Raji (cell line): ENCODE measurements around the gene ATP8A1.

Experiments used
- POLR2A ChIP-seq: IDR thresholded peaks from 2 replicates; pipeline ENCODE4 v1.6.1; 2011; ENCODE audit warnings: low read depth, low read length, control low read depth; ENCODE audit not compliant: insufficient read depth

The ATP8A1 gene

GRCh38 chr4:42371305-42372252 is 285.3 kb downstream of the ATP8A1 start:
- TF ChIP-seq POLR2A, result no peak

DNA sequence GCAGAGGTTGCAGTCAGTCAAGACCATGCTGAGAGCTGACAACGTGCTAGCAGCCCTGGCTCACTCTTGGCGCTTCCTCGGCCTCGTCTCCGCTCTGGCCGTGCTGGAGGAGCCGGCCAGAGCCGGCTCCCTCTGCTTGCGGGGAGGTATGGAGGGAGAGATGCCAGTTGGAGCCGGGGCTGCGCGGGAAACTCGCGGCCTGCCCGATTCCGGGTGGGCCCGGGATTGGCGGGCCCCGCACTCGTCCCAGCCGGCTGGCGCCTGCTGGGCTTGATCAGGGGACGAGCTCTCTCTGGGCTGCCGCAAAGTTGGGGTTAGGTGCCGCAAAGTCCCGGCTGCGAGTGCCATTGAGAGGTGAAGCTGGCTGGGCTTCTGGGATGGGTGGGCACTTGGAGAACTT is 287.4 kb downstream of the ATP8A1 start:
- TF ChIP-seq POLR2A, result no peak

GRCh38 chr4:42366959-42367358 is 289.9 kb downstream of the ATP8A1 start:
- no peak for TF ChIP-seq POLR2A

DNA sequence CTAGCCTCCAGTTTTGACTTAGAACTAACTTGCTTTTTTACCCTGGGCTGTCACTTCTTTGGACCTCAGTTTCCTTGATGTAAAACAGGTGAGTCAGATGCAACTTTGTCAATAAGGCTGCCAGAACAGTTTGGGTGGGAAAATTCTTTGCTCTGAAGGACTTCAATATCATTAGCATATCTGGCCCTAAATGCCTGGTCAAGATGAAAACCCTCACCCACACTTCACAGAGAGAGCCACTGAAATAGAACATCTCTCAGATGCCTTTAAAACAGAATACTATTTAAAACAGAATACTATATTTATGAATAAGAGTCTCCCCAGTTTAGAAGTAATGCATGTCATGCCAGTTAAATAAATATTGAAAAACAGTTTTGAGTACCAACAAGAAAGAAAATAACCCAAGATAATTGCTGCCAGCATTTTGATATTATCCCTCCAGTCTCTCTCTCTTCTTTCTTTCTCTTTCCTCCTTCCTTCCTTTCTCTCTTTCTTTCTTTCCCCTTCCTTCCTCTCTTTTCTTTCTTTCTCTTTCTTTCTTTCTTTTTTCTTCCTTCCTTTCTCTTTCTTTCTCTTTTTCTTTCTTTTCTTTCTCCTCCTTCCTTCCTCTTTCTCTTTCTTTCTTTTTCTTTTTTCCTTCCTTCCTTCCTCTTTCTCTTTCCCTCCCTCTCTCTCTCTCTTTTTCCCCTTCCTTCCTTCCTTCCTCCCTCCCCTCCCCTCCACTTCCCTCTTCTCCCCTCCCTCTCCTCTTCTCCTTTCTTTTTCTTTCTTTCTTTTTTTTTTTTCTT is 292.4 kb downstream of the ATP8A1 start:
- TF ChIP-seq POLR2A, result no peak

- TF ChIP-seq POLR2A, result no peak
Observed at GRCh38 chr4:42363614-42364013, 293.3 kb downstream of the ATP8A1 start.

DNA sequence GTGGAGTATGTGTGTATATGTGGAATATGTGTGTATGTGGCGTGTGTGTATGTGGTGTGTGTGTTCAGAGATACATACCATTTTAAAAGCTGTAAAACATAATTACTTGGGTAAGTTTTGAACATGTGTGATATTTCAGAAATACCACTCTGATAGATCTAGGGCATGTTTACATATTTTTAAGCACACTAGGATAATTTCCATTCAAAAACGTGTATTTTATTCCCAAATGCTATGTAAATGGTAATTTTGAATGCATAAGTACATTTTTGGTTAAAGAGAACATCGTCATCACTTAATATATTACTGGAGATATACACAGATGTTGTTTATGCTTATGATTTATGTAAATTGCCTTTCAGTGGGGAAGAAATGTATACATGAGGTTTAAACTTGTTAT is 294.3 kb downstream of the ATP8A1 start:
- no peak for TF ChIP-seq POLR2A

- TF ChIP-seq POLR2A, result no peak
Observed at GRCh38 chr4:42361456-42361855, 295.4 kb downstream of the ATP8A1 start.

DNA sequence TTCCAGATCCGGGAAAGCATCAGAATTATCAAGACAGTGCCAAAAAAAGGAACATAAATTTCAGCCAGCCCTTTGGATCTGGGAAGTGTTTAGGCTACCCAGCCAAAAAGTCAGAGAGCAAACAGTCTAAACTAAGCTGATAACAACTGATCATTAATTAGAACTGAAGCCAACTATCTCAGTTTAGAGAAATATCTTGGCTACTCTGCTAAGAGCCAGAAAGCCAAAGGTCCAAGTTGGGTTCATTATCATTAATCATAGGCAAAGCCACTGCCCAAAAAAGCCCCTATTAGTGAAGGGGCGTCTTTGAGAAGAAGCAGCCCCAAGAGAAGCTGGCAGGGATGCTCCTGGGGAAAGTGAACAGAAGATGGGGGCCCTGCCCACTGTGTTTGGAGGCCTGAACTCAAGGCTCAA is 296.6 kb downstream of the ATP8A1 start:
- TF ChIP-seq POLR2A, result no peak

- no peak for TF ChIP-seq POLR2A
Observed at GRCh38 chr4:42359711-42360110, 297.2 kb downstream of the ATP8A1 start.
